ENCODE measurements around the gene TBC1D25. TPM values are rescaled to one million over a fixed set of nuclear protein-coding genes. Genes with fewer than 3 reads are reported as not detected.
"Not testable (repeated sequence)": the region's sequence is repeated elsewhere in the genome, so short reads cannot be mapped to it uniquely, and the experiment has no call there.

Gene TBC1D25
- total RNA-seq, 3 donors from 2014 or later: 15.1 to 17.4 (median 16.5) TPM

- H3K36me3 Mint-ChIP-seq (ENCODE audit: insufficient read depth): peaks cover 1% of the 10 kb centered on the region
- peak in 1 of 2 donors; percentile 29 for ATAC-seq
- H3K9me3 Mint-ChIP-seq: no peaks in the 10 kb centered on the region
- no peak for DNase-seq
- peaks cover 20% of the 10 kb centered on the region for H3K4me1 Mint-ChIP-seq (ENCODE audit: low read depth)
- peak overlapping the region; percentile 90 for H3K4me3 Mint-ChIP-seq
- H3K27me3 Mint-ChIP-seq (ENCODE audit: low read depth): no peaks in the 10 kb centered on the region
Observed at GRCh38 chrX:48509619-48510018, 29.9 kb upstream of the TBC1D25 start.

GRCh38 chrX:48511560-48511959 is 28.0 kb upstream of the TBC1D25 start:
- peaks cover 22% of the 10 kb centered on the region for H3K4me1 Mint-ChIP-seq (ENCODE audit: low read depth)
- no peak for ATAC-seq
- no peak overlapping the region for H3K4me3 Mint-ChIP-seq
- H3K9me3 Mint-ChIP-seq: no peaks in the 10 kb centered on the region
- peaks cover 8% of the 10 kb centered on the region for H3K36me3 Mint-ChIP-seq (ENCODE audit: insufficient read depth)
- no peak for DNase-seq
- H3K27me3 Mint-ChIP-seq (ENCODE audit: low read depth): no peaks in the 10 kb centered on the region

- ATAC-seq: no peak
- Mint-ChIP-seq H3K36me3 (ENCODE audit: insufficient read depth) (peaks cover 8% of the 10 kb centered on the region), H3K9me3 (no peaks in the 10 kb centered on the region), H3K4me1 (ENCODE audit: low read depth) (peaks cover 27% of the 10 kb centered on the region), H3K27me3 (ENCODE audit: low read depth) (no peaks in the 10 kb centered on the region), H3K4me3 (no peak overlapping the region)
- DNase-seq: no peak
Observed at GRCh38 chrX:48512371-48512935, 27.1 kb upstream of the TBC1D25 start.

- no peak for ATAC-seq
- H3K4me1 Mint-ChIP-seq (ENCODE audit: low read depth): peaks cover 24% of the 10 kb centered on the region
Observed at GRCh38 chrX:48513670-48514069, 25.8 kb upstream of the TBC1D25 start.

GRCh38 chrX:48514126-48514806 is 25.2 kb upstream of the TBC1D25 start:
- DNase-seq (no peak), ATAC-seq (no peak)
- H3K27me3 Mint-ChIP-seq (ENCODE audit: low read depth): no peaks in the 10 kb centered on the region
- peaks cover 26% of the 10 kb centered on the region for H3K4me1 Mint-ChIP-seq (ENCODE audit: low read depth)
- H3K4me3 Mint-ChIP-seq: no peak overlapping the region
- H3K9me3 Mint-ChIP-seq: no peaks in the 10 kb centered on the region
- peaks cover 8% of the 10 kb centered on the region for H3K36me3 Mint-ChIP-seq (ENCODE audit: insufficient read depth)

More at GRCh38 chrX:48513670-48514069, 25.8 kb upstream of the TBC1D25 start:
- H3K27me3 Mint-ChIP-seq (ENCODE audit: low read depth): no peaks in the 10 kb centered on the region
- peaks cover 8% of the 10 kb centered on the region for H3K36me3 Mint-ChIP-seq (ENCODE audit: insufficient read depth)
- DNase-seq: no peak
- no peak overlapping the region for H3K4me3 Mint-ChIP-seq
- no peaks in the 10 kb centered on the region for H3K9me3 Mint-ChIP-seq

GRCh38 chrX:48514868-48515460 is 24.6 kb upstream of the TBC1D25 start:
- ATAC-seq (no peak), DNase-seq (no peak)
- no peaks in the 10 kb centered on the region for H3K27me3 Mint-ChIP-seq (ENCODE audit: low read depth)
- H3K36me3 Mint-ChIP-seq (ENCODE audit: insufficient read depth): peaks cover 8% of the 10 kb centered on the region
- H3K4me3 Mint-ChIP-seq: no peak overlapping the region
- peaks cover 24% of the 10 kb centered on the region for H3K4me1 Mint-ChIP-seq (ENCODE audit: low read depth)
- H3K9me3 Mint-ChIP-seq: no peaks in the 10 kb centered on the region

- no peak for ATAC-seq
- Mint-ChIP-seq H3K9me3 (no peaks in the 10 kb centered on the region), H3K27me3 (ENCODE audit: low read depth) (no peaks in the 10 kb centered on the region), H3K4me1 (ENCODE audit: low read depth) (peaks cover 26% of the 10 kb centered on the region), H3K36me3 (ENCODE audit: insufficient read depth) (peaks cover 7% of the 10 kb centered on the region), H3K4me3 (no peak overlapping the region)
- DNase-seq: no peak
Observed at GRCh38 chrX:48515842-48516241, 23.7 kb upstream of the TBC1D25 start.

- Mint-ChIP-seq H3K4me1 (ENCODE audit: low read depth) (peaks cover 29% of the 10 kb centered on the region), H3K9me3 (no peaks in the 10 kb centered on the region), H3K36me3 (ENCODE audit: insufficient read depth) (peaks cover 7% of the 10 kb centered on the region), H3K27me3 (ENCODE audit: low read depth) (no peaks in the 10 kb centered on the region), H3K4me3 (no peak overlapping the region)
- DNase-seq (no peak), ATAC-seq (no peak)
Observed at GRCh38 chrX:48516285-48516684, 23.2 kb upstream of the TBC1D25 start.

GRCh38 chrX:48516987-48517386 is 22.5 kb upstream of the TBC1D25 start:
- Mint-ChIP-seq H3K4me3 (no peak overlapping the region), H3K9me3 (no peaks in the 10 kb centered on the region), H3K27me3 (ENCODE audit: low read depth) (no peaks in the 10 kb centered on the region)

GRCh38 chrX:48519481-48519880 is 20.0 kb upstream of the TBC1D25 start:
- not testable (repeated sequence) for DNase-seq, H3K4me3 Mint-ChIP-seq, ATAC-seq

More at GRCh38 chrX:48516987-48517386, 22.5 kb upstream of the TBC1D25 start:
- ATAC-seq (no peak), DNase-seq (no peak)
- Mint-ChIP-seq H3K36me3 (ENCODE audit: insufficient read depth) (peaks cover 7% of the 10 kb centered on the region), H3K4me1 (ENCODE audit: low read depth) (peaks cover 28% of the 10 kb centered on the region)

GRCh38 chrX:48520455-48520854 is 19.1 kb upstream of the TBC1D25 start:
- no peak for ATAC-seq
- Mint-ChIP-seq H3K4me1 (ENCODE audit: low read depth) (peaks cover 32% of the 10 kb centered on the region), H3K27me3 (ENCODE audit: low read depth) (no peaks in the 10 kb centered on the region), H3K4me3 (peak overlapping the region; percentile 89), H3K36me3 (ENCODE audit: insufficient read depth) (peaks cover 5% of the 10 kb centered on the region), H3K9me3 (no peaks in the 10 kb centered on the region)
- no peak for DNase-seq

More at GRCh38 chrX:48519481-48519880, 20.0 kb upstream of the TBC1D25 start:
- not testable (repeated sequence) for H3K27me3 Mint-ChIP-seq (ENCODE audit: low read depth); H3K36me3 Mint-ChIP-seq (ENCODE audit: insufficient read depth); H3K9me3 Mint-ChIP-seq
- H3K4me1 Mint-ChIP-seq (ENCODE audit: low read depth): peaks cover 32% of the 10 kb centered on the region

GRCh38 chrX:48520976-48521352 is 18.6 kb upstream of the TBC1D25 start:
- H3K36me3 Mint-ChIP-seq (ENCODE audit: insufficient read depth): peaks cover 5% of the 10 kb centered on the region
- no peak for ATAC-seq
- no peaks in the 10 kb centered on the region for H3K9me3 Mint-ChIP-seq
- H3K4me1 Mint-ChIP-seq (ENCODE audit: low read depth): peaks cover 32% of the 10 kb centered on the region
- no peak for DNase-seq
- H3K4me3 Mint-ChIP-seq: peak overlapping the region; percentile 89
- H3K27me3 Mint-ChIP-seq (ENCODE audit: low read depth): no peaks in the 10 kb centered on the region

- H3K4me1 Mint-ChIP-seq (ENCODE audit: low read depth): peaks cover 33% of the 10 kb centered on the region
- ATAC-seq (peak; percentile 97 to 98), DNase-seq (peak; percentile 90)
- peaks cover 2% of the 10 kb centered on the region for H3K36me3 Mint-ChIP-seq (ENCODE audit: insufficient read depth)
- H3K4me3 Mint-ChIP-seq: peak within 1 kb of the TSS; percentile 89
- no peaks in the 10 kb centered on the region for H3K27me3 Mint-ChIP-seq (ENCODE audit: low read depth)
- H3K9me3 Mint-ChIP-seq: no peaks in the 10 kb centered on the region
Observed at GRCh38 chrX:48521353-48522243, 17.9 kb upstream of the TBC1D25 start, which contains the start of gene EBP. TSS of gene EBP (plus strand) at chrX:48521808. CDS start at chrX:48523772, 1,964 bp downstream.

- ATAC-seq (no peak), DNase-seq (no peak)
Observed at GRCh38 chrX:48522291-48522690, 17.2 kb upstream of the TBC1D25 start.

More at GRCh38 chrX:48522291-48522690, 17.2 kb upstream of the TBC1D25 start:
- Mint-ChIP-seq H3K9me3 (no peaks in the 10 kb centered on the region), H3K4me3 (peak overlapping the region; percentile 89), H3K4me1 (ENCODE audit: low read depth) (peaks cover 28% of the 10 kb centered on the region), H3K36me3 (ENCODE audit: insufficient read depth) (peaks cover 3% of the 10 kb centered on the region), H3K27me3 (ENCODE audit: low read depth) (no peaks in the 10 kb centered on the region)

Data from activated T-cell treated with anti-CD3 and anti-CD28 coated beads, Interleukin-2, amount 50 U/mL, for 4 hours (primary cell).